ENCODE measurements around the gene WNT9A. TPM values are rescaled to one million over a fixed set of nuclear protein-coding genes. Genes with fewer than 3 reads are reported as not detected.

Gene WNT9A
- total and polyA plus RNA-seq, 3 donors from 2014 or later = 3.1 to 4.3 (median 3.5) TPM

DNA sequence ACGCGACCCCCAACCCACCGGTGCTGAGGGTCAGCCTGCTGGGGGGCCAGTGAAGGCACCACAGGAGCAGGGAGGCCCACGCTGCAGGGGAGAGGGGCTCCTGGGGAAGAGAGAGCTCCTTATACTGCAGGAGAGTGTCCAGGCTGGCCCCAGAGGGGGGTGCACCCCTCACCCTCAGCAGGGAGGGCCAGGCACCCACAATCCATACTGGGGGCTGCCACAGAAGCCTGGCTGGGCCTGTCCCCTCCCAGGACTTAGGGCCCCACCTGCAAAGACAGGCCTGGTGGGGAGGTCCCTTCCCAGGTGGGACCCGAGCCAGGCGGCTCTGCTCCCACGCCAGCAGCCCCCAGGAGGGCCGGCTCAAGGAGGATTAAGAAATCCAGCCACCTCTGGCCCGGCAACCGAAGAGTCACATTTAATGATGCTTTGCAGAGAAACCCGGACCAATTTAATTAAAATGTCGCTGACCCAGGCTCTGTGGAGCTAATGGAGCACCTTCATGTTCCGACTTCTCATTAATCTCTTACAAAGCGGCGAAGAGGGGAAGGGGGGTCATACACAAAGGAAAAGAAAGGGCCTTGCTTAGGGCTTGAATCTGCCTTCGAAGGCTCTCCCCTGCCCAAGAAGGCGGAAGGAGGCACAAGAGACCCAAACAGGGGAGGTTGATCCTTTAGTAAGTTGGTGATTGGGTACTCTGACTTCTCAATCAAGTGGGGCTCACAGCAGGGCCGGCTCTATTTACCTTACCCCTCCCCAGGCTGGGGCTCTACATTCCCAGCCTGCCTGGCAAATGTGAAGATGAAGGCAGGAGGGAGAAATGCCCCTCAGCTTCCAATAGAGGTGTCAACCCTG lies 25.0 kb downstream of the WNT9A start:
- intact Hi-C loops (cut with DNase I; ENCODE audit: low total_unique reads) = no loop called here
- Histone ChIP-seq H3K36me3 (ENCODE audit: low read depth, missing control alignments) (no peaks in the 10 kb centered on the region), H3K27me3 (no peaks in the 10 kb centered on the region), H3K9me3 (no peaks in the 10 kb centered on the region), H3K4me1 (no peaks in the 10 kb centered on the region), H3K27ac (no peak overlapping the region), H3K4me3 (no peak overlapping the region)
- WGBS, 2 donors = 83 to 84% methylated on average over 10 to 16 of the region's 18 CpGs
- TF ChIP-seq, protein P1, sequence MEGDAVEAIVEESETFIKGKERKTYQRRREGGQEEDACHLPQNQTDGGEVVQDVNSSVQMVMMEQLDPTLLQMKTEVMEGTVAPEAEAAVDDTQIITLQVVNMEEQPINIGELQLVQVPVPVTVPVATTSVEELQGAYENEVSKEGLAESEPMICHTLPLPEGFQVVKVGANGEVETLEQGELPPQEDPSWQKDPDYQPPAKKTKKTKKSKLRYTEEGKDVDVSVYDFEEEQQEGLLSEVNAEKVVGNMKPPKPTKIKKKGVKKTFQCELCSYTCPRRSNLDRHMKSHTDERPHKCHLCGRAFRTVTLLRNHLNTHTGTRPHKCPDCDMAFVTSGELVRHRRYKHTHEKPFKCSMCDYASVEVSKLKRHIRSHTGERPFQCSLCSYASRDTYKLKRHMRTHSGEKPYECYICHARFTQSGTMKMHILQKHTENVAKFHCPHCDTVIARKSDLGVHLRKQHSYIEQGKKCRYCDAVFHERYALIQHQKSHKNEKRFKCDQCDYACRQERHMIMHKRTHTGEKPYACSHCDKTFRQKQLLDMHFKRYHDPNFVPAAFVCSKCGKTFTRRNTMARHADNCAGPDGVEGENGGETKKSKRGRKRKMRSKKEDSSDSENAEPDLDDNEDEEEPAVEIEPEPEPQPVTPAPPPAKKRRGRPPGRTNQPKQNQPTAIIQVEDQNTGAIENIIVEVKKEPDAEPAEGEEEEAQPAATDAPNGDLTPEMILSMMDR (IDR thresholded peaks at IDR 0.05) = no peak
- TF ChIP-seq POLR2A (IDR thresholded peaks at IDR 0.05) = no peak
- no peak for DNase-seq

- no peak overlapping the region for H3K4me3 ChIP-seq
- intact Hi-C loops (cut with DNase I; ENCODE audit: low total_unique reads) = no loop called here
- TF ChIP-seq, protein P1 (IDR thresholded peaks at IDR 0.05) = no peak
- TF ChIP-seq POLR2A (IDR thresholded peaks at IDR 0.05) = no peak
- WGBS, 2 donors = 96 to 98% methylated on average over 7 to 35 of the region's 35 CpGs
- no peak for DNase-seq
- H3K27me3 ChIP-seq = no peaks in the 10 kb centered on the region
- no peak overlapping the region for H3K27ac ChIP-seq
- H3K36me3 ChIP-seq (ENCODE audit: low read depth, missing control alignments) = no peaks in the 10 kb centered on the region
- H3K9me3 ChIP-seq = no peaks in the 10 kb centered on the region
- peaks cover 6% of the 10 kb centered on the region for H3K4me1 ChIP-seq
Measured at GRCh38 chr1:227921461-227922185, 26.1 kb downstream of the WNT9A start.

- 95% methylated on average over 8 of the region's 8 CpGs; no CpG with 5 or more reads in 1 of the 2 donors for WGBS, 2 donors
- no peaks in the 10 kb centered on the region for H3K9me3 ChIP-seq
- H3K4me3 ChIP-seq = no peak overlapping the region
- peaks cover 6% of the 10 kb centered on the region for H3K4me1 ChIP-seq
- no peak for DNase-seq
- TF ChIP-seq, protein P1 (IDR thresholded peaks at IDR 0.05) = no peak
- no peak for TF ChIP-seq POLR2A (IDR thresholded peaks at IDR 0.05)
- intact Hi-C loops (cut with DNase I; ENCODE audit: low total_unique reads) = no loop called here
- H3K27me3 ChIP-seq = no peaks in the 10 kb centered on the region
- no peak overlapping the region for H3K27ac ChIP-seq
- H3K36me3 ChIP-seq (ENCODE audit: low read depth, missing control alignments) = no peaks in the 10 kb centered on the region
Measured at GRCh38 chr1:227920896-227921295, 26.8 kb downstream of the WNT9A start.

DNA sequence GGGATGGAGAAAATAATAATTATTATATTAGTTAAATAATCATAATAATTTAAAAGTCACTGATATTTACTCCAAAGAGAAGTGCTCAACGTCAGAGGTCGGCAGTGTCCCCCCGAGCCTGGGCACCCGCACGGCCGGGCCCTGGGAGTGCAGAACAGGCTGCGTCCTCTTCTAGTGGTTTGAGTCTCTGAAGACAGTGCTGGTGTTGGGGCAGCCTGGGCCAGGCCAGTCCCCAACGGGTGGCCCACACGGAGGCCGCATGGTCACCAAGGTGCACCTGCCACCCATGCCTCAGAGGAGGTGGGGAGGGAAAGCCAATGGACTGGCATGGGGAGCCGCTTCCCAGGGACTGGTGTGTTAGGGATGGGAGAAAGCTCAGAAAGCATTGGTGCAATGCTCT lies 27.3 kb downstream of the WNT9A start:
- TF ChIP-seq, protein P1 (IDR thresholded peaks at IDR 0.05) = no peak
- TF ChIP-seq POLR2A (IDR thresholded peaks at IDR 0.05) = no peak
- H3K9me3 ChIP-seq = no peaks in the 10 kb centered on the region

More for the DNA sequence above, 27.3 kb downstream of the WNT9A start:
- Histone ChIP-seq H3K4me3 (no peak overlapping the region), H3K27me3 (no peaks in the 10 kb centered on the region), H3K4me1 (peaks cover 6% of the 10 kb centered on the region), H3K36me3 (ENCODE audit: low read depth, missing control alignments) (no peaks in the 10 kb centered on the region), H3K27ac (no peak overlapping the region)
- intact Hi-C loops (cut with DNase I; ENCODE audit: low total_unique reads) = no loop called here
- DNase-seq = no peak
- WGBS, 2 donors = 87 to 97% methylated on average over 10 to 11 of the region's 11 CpGs
